Muscle layer of colon (tissue), 2 donors: ENCODE measurements around the gene RBM15B.

ENCODE experiments used
- H3K27ac ChIP-seq: one replicate; pipeline ENCODE4 v1.7.0; 2013; ENCODE audit warnings: low read depth, mild to moderate bottlenecking, low read length, moderate library complexity
- H3K27me3 ChIP-seq, 2 donors: one replicate each; pipeline ENCODE4 v1.7.0; 2013; ENCODE audit warnings: low read length in 2 of 2, mild to moderate bottlenecking in 2 of 2; ENCODE audit not compliant: insufficient read depth in 2 of 2, control insufficient read depth in 1 of 2
- H3K36me3 ChIP-seq: one replicate; pipeline ENCODE4 v1.7.0; 2013; ENCODE audit warnings: mild to moderate bottlenecking, low read length; ENCODE audit not compliant: insufficient read depth
- H3K4me1 ChIP-seq: one replicate; pipeline ENCODE4 v1.7.0; 2013; ENCODE audit warnings: mild to moderate bottlenecking, low read length; ENCODE audit not compliant: insufficient read depth
- H3K4me3 ChIP-seq, 2 donors: one replicate each; pipeline ENCODE4 v1.7.0; 2013; ENCODE audit warnings: low read length in 2 of 2, low read depth in 1 of 2, mild to moderate bottlenecking in 1 of 2, moderate library complexity in 1 of 2
- H3K9ac ChIP-seq: one replicate; pipeline ENCODE4 v1.7.0; 2013; ENCODE audit warnings: low read length
- H3K9me3 ChIP-seq: one replicate; pipeline ENCODE4 v1.7.0; 2013; ENCODE audit warnings: mild to moderate bottlenecking, low read length
- donor health status: abdominal sarcoma.
- donor health status: Adenocarcinoma of cecum.

The RBM15B gene

DNA sequence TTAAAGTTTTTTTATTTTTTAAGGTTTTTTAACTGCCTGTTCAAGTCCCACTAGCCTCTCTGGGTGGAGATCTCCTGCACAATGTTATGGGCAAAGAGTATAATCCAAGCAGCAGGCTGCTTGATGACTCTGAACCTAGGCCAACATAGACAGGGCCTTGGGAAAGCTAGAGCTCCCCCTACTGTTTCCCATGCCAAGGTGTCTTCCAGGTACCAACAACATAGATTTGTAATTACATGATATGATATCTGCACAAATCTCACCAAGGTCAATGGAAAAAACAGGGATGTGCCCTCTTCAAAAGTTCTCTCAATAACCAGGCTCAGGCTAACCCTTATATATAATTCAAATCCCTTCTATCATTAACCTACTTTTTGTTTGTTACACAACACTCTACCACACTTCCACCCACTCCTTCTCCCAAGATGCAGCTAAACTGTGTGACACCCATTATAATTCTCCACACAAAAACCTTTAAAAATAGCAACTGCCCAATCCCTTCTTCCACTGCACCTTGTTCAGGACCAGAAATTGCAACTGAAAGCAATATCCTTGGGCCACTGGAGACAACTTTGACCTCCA lies 43.8 kb downstream of the RBM15B start:
- Histone ChIP-seq H3K9ac (no peak overlapping the region), H3K4me1 (no peaks in the 10 kb centered on the region), H3K36me3 (peaks cover 5% of the 10 kb centered on the region), H3K9me3 (no peaks in the 10 kb centered on the region), H3K27me3 (no peaks in the 10 kb centered on the region), H3K4me3 (no peak overlapping the region), H3K27ac (no peak overlapping the region)

GRCh38 chr3:51436998-51437639 lies 46.0 kb downstream of the RBM15B start:
- H3K4me1 ChIP-seq: no peaks in the 10 kb centered on the region
- H3K9me3 ChIP-seq: no peaks in the 10 kb centered on the region
- H3K36me3 ChIP-seq: peaks cover 9% of the 10 kb centered on the region
- no peak overlapping the region for H3K9ac ChIP-seq
- no peaks in the 10 kb centered on the region for H3K27me3 ChIP-seq
- no peak overlapping the region for H3K4me3 ChIP-seq
- H3K27ac ChIP-seq: no peak overlapping the region

DNA sequence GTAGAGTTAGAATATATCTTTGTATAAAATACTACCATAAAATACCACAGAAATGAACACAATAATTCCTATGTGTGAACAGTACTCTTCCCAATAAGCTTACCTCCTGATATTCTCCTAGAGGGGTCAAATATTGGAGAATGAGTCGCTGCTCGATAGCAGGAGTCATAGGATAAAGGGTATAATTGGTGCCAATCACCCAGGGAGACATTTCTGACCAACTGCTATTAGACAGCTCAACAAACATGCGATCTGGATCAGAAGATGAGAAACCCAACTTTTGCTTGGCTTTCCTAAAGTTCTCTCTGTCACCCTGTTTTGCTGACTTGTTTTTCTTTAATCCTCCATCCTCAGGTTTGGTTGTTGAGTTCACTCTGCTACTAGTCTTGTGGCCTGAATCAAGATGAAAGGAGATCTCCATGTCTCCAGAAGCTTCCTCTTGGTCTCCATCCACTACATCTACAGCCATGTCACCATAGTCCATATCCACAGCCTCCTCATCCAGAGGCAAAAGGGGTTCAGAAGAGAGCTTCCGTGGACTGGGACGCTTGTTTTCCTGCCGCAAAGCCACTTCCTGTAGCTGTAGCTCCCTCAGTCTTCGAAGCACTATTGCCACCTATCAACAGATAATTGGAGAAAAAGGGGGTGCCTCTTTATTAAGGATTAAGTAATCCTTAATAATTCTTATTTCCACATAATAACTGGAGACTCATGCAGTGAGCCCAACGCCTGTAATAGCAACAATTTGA lies 50.4 kb downstream of the RBM15B start:
- Histone ChIP-seq H3K4me3 (no peak overlapping the region), H3K36me3 (peaks cover 9% of the 10 kb centered on the region), H3K27ac (no peak overlapping the region)

DNA sequence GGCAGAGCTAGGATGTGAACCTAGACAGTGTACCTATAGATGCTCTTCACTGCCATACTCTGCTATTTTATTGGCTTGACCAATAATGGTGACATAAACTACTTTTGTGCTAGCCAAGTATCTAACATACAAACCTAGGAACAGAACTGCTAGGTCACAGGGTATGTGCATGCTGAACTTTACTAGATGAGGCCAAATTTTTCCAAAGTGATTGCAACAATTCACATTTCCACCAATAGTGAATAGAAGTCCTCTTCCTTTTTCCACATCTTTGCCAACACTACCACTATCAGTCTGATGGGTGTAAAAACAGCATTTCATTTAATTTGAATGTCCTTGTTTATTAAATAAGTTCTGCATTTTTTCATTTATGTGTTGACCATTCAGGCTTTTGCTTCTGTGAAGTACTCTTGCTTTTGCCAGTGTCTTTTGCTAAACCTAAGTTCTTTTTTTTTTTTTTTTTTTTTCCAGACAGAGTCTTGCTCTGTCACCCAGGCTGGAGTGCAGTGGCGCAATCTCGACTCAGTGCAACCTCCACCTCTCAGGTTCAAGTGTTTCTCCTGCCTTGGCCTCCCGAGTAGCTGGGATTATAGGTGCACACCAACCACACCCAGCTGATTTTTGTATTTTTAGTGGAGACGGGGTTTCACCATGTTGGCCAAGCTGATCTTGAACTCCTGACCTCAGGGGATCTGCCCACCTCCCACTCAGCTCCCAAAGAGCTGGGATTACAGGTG lies 54.6 kb downstream of the RBM15B start:
- Histone ChIP-seq H3K4me1 (no peaks in the 10 kb centered on the region), H3K27ac (no peak overlapping the region), H3K9me3 (no peaks in the 10 kb centered on the region), H3K27me3 (no peaks in the 10 kb centered on the region), H3K36me3 (peaks cover 9% of the 10 kb centered on the region), H3K9ac (no peak overlapping the region), H3K4me3 (no peak overlapping the region)

More for the DNA sequence above, 50.4 kb downstream of the RBM15B start:
- Histone ChIP-seq H3K9ac (no peak overlapping the region), H3K9me3 (no peaks in the 10 kb centered on the region), H3K27me3 (no peaks in the 10 kb centered on the region), H3K4me1 (no peaks in the 10 kb centered on the region)
